Transverse colon (tissue), 4 donors: ENCODE results near the gene TRPM6. TPM values are rescaled to one million over a fixed set of nuclear protein-coding genes. Genes with fewer than 3 reads are reported as not detected.

ENCODE experiments used
- DNase-seq: peaks from one replicate; pipeline ENCODE4 v3.0.0-alpha.2; 2019
- H3K27ac ChIP-seq, 4 donors: fragments of 200-600 bp; sonication (generic); 2 replicates each; pipeline ENCODE4 v1.5.1; 2016 to 2018; ENCODE audit warnings: inconsistent platforms in 4 of 4
- H3K27me3 ChIP-seq: fragments of 200-600 bp; sonication (generic); 2 replicates; pipeline ENCODE4 v1.5.1; 2017; ENCODE audit warnings: inconsistent platforms
- H3K36me3 ChIP-seq, 4 donors: fragments of 200-600 bp; sonication (generic); 2 replicates each; pipeline ENCODE4 v1.5.1; 2017 to 2019; ENCODE audit warnings: inconsistent platforms in 4 of 4
- H3K4me1 ChIP-seq, 4 donors: fragments of 200-600 bp; sonication (generic); 2 replicates each; pipeline ENCODE4 v1.5.1; 2017 to 2020; ENCODE audit warnings: inconsistent platforms in 4 of 4
- H3K4me3 ChIP-seq, 4 donors: fragments of 200-600 bp; sonication (generic); 1 replicate in 1 of 4; 2 replicates in 3 of 4; pipeline versions ENCODE4 v1.5.1 to v1.6.1; 2017 to 2019; ENCODE audit warnings: inconsistent platforms in 4 of 4
- H3K9me3 ChIP-seq, 2 donors: fragments of 200-600 bp; sonication (generic); 2 replicates each; pipeline ENCODE4 v1.5.1; 2017 to 2019; ENCODE audit warnings: inconsistent platforms in 2 of 2
- EP300 ChIP-seq: sonication (generic); formaldehyde crosslinking; IDR thresholded peaks from one replicate; pipeline ENCODE4 v1.6.1; 2017; ENCODE audit warnings: antibody characterized with exemption, low read depth
- POLR2A ChIP-seq: fragments of 450-650 bp; IDR thresholded peaks from one replicate; pipeline ENCODE4 v1.6.1; 2016; ENCODE audit warnings: antibody characterized with exemption, mild to moderate bottlenecking, moderate library complexity
- POLR2AphosphoS5 ChIP-seq, 3 donors: sonication (generic); formaldehyde crosslinking; IDR thresholded peaks; one replicate each; pipeline ENCODE4 v1.6.1; 2016; ENCODE audit warnings: antibody characterized with exemption in 3 of 3
- WGBS, 2 donors: methylation state at CpG; one replicate each; pipeline ENCODE4 v1.1.5; 2018; ENCODE audit warnings: low coverage in 1 of 2; 5-methylcytosine and 5-hydroxymethylcytosine counted together
- in situ Hi-C, 4 donors: fragments of 200-750 bp; cut with MboI; loops; one replicate each; pipeline versions ENCODE4 v1.15.0 to v1.15.1; 2017; ENCODE audit warnings: low sequenced_read_pairs in 3 of 4, low pct_ligation_motif_present in 1 of 4, low pct_unique_long_range_greater_than_20kb in 1 of 4
- intact Hi-C: fragments of 100-400 bp; cut with DNase I; formaldehyde crosslinking; loops from one replicate; pipeline ENCODE4 v1.15.1; 2023; ENCODE audit warnings: low total_unique reads
- total RNA-seq, 4 donors: library from RNA; depleted of rRNA; stranded (reverse); fragments of >200 nt; gene quantifications; one replicate each; pipeline ENCODE4 v1.1.0, GENCODE V29; 2016
- TF ChIP-seq, protein P1 (sequence below), 5 experiments: fragments of 200-600 bp in 3 of 5; fragments of 450-650 bp in 2 of 5; sonication (generic) in 3 of 5; IDR thresholded peaks; 1 replicate in 2 of 5; 2 replicates in 3 of 5; pipeline ENCODE4 v1.5.1; 2016 to 2017; ENCODE audit warnings: antibody characterized with exemption in 5 of 5, inconsistent platforms in 3 of 5, mild to moderate bottlenecking in 2 of 5, moderate library complexity in 1 of 5

Gene TRPM6
- total RNA-seq, 4 donors from 2014 or later, result 21.5 to 122 (median 51.6) TPM

DNA sequence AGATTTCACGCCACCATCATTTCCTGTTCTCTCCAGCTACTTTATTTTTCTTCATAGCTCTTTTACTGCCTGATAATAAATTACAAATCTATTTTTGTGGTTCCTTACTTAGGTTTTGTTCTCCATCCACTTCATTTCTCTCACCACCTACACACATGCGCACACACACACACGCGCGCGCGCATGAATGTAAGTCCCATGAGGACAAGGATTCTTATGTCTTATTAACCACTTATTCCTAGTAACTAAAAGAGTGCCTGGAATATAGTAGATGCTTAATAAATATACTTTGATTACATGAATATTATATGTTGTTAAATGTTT is 116.5 kb downstream of the TRPM6 start:
- in situ Hi-C loops (loop anchor here (5.0 to 10.0 kb wide), 5 partner anchors 174 to 306 kb away; no protein-coding TSS in a partner anchor), intact Hi-C loops (no loop called here)
- no peak overlapping the region for H3K27ac ChIP-seq
- no peaks in the 10 kb centered on the region for H3K36me3 ChIP-seq
- 93% methylated on average over 7 of the region's 7 CpGs for WGBS, 2 donors
- H3K27me3 ChIP-seq, result no peaks in the 10 kb centered on the region
- H3K4me3 ChIP-seq, result no peak overlapping the region
- no peak for DNase-seq
- H3K9me3 ChIP-seq, result no peaks in the 10 kb centered on the region
- no peaks in the 10 kb centered on the region for H3K4me1 ChIP-seq
- TF ChIP-seq EP300 (no peak), POLR2A (no peak), POLR2AphosphoS5 (IDR thresholded peaks at IDR 0.05) (no peak)
- TF ChIP-seq, protein P1, sequence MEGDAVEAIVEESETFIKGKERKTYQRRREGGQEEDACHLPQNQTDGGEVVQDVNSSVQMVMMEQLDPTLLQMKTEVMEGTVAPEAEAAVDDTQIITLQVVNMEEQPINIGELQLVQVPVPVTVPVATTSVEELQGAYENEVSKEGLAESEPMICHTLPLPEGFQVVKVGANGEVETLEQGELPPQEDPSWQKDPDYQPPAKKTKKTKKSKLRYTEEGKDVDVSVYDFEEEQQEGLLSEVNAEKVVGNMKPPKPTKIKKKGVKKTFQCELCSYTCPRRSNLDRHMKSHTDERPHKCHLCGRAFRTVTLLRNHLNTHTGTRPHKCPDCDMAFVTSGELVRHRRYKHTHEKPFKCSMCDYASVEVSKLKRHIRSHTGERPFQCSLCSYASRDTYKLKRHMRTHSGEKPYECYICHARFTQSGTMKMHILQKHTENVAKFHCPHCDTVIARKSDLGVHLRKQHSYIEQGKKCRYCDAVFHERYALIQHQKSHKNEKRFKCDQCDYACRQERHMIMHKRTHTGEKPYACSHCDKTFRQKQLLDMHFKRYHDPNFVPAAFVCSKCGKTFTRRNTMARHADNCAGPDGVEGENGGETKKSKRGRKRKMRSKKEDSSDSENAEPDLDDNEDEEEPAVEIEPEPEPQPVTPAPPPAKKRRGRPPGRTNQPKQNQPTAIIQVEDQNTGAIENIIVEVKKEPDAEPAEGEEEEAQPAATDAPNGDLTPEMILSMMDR (IDR thresholded peaks at IDR 0.05), result no peak

DNA sequence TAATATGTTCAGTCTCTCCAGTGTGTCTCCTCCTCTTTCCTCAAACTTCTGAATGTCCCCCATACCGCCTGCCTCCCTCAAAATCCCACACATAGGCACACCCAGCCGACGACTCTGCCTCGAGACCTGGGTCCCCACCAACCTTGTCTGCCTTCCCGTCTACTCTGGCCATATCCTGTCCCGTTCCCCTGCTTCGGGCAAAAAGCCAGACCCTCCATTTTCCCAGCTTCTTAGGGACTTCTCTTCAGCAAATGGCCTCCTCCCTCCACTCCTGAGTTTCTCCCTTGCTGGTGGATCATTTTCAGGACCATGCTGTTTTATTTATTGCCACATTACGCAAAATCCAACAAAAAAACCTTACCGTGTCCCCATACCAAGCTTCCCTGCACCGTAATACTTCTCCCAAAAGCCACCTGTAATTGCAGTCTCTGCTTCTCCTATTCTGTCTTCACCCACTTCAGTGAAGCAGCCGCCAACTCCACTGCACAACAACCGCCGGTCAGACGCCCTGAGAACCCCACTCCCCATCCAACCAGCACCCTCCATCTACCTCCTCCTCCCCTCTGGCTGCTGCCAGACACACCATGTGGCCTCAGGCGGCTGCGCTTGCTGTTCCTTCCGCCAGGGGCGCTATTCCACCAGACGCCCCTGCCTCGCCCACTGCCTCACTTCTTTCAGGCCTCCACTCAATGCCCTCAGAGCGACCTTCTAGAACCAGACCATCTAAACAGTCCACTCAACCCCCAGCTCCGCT is 117.0 kb downstream of the TRPM6 start:
- TF ChIP-seq POLR2AphosphoS5 (IDR thresholded peaks at IDR 0.05), result no peak
- TF ChIP-seq EP300, result no peak
- TF ChIP-seq POLR2A, result no peak
- TF ChIP-seq, protein P1 (IDR thresholded peaks at IDR 0.05), result peak in 4 of 5 experiments; percentile 16 to 34 (median 28)
- intact Hi-C loops, result no loop called here
- H3K27me3 ChIP-seq, result no peaks in the 10 kb centered on the region
- in situ Hi-C loops, result loop anchor here (5.0 to 10.0 kb wide), 5 partner anchors 174 to 307 kb away; no protein-coding TSS in a partner anchor
- WGBS, 2 donors, result 74 to 84% methylated on average over 12 to 22 of the region's 22 CpGs
- H3K4me1 ChIP-seq, result no peaks in the 10 kb centered on the region
- H3K9me3 ChIP-seq, result no peaks in the 10 kb centered on the region
- H3K27ac ChIP-seq, result no peak overlapping the region
- H3K36me3 ChIP-seq, result no peaks in the 10 kb centered on the region
- H3K4me3 ChIP-seq, result no peak overlapping the region
- DNase-seq, result peak; percentile 16

DNA sequence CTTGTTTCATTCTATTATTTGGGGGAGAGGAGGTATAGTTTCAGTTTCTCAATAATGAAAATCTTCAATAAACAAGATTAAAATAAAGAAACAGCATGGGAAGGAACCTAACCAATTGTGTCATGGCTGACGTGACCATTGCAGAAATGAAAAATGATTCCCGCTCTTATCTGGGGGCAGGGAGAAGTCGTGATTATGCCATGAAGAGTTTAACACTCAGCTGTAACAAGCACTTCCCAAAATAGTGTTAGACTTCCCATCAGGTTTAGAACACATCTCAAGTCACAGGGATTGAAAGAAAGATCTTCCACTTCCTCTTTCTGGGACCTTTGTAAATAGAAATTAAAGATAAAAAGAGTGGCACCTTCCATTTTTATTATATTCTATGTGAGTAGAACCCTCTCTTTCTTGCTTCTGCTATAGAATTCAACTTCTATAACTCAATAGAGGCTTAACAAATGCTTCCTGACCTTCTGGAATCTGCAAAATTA is 122.2 kb downstream of the TRPM6 start:
- Histone ChIP-seq H3K4me1 (no peaks in the 10 kb centered on the region), H3K9me3 (no peaks in the 10 kb centered on the region), H3K27me3 (no peaks in the 10 kb centered on the region), H3K4me3 (no peak overlapping the region), H3K27ac (no peak overlapping the region), H3K36me3 (no peaks in the 10 kb centered on the region)
- in situ Hi-C loops, result no loop called here
- TF ChIP-seq POLR2AphosphoS5 (IDR thresholded peaks at IDR 0.05) (no peak), EP300 (no peak)
- DNase-seq, result no peak
- intact Hi-C loops, result no loop called here
- 58 to 62% methylated on average over 3 of the region's 3 CpGs for WGBS, 2 donors

DNA sequence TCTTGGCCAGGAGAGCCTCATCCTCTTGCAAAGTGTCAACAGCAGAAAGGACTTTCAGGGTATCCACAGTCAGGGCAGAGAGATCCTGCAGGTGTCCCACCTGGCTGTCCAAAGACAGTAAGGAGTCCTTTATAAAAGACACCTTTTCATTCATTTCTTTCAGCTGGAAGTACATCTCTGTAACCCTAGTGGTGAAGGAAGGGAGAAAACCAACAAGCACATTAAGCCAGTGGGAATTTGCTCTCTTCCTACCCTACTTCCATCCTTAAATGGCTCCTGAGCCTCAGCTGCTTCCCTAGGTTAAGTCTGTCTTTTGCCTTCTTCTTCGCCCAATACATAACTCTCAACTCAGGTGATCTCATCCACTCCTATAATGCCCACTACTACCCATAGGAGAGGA is 124.8 kb downstream of the TRPM6 start:
- H3K4me1 ChIP-seq, result no peaks in the 10 kb centered on the region
- intact Hi-C loops, result no loop called here

More for the DNA sequence above, 124.8 kb downstream of the TRPM6 start:
- no peak for TF ChIP-seq POLR2AphosphoS5 (IDR thresholded peaks at IDR 0.05)
- TF ChIP-seq, protein P1 (IDR thresholded peaks at IDR 0.05), result no peak
- TF ChIP-seq POLR2A, result no peak
- TF ChIP-seq EP300, result no peak
- DNase-seq, result no peak
- Histone ChIP-seq H3K27ac (no peak overlapping the region), H3K9me3 (no peaks in the 10 kb centered on the region), H3K36me3 (no peaks in the 10 kb centered on the region), H3K4me3 (no peak overlapping the region), H3K27me3 (no peaks in the 10 kb centered on the region)
- 97 to 100% methylated on average over 1 of the region's 1 CpG for WGBS, 2 donors
- in situ Hi-C loops, result no loop called here
